ENCODE results near the gene CCDC107.
"Not testable (repeated sequence)": the region's sequence is repeated elsewhere in the genome, so short reads cannot be mapped to it uniquely, and the experiment has no call there.

CCDC107 gene

GRCh38 chr9:35629597-35629996, 28.5 kb upstream of the CCDC107 start:
- Histone ChIP-seq H2AK5ac (ENCODE audit: low read depth, low read length) (no peak overlapping the region), H3K36me3 (replicated peaks in 1 of 2; ENCODE audit: control insufficient read depth in 2 of 2, insufficient read depth in 2 of 2, low read length in 2 of 2) (no peaks in the 10 kb centered on the region), H4K91ac (ENCODE audit: low read depth, low read length, poor library complexity) (no peak overlapping the region), H3K14ac (ENCODE audit: low read length) (no peak overlapping the region), H2BK120ac (ENCODE audit: low read depth, low read length) (no peak overlapping the region), H2BK12ac (ENCODE audit: low read length) (no peak overlapping the region), H3K4me1 (ENCODE audit: control insufficient read depth in 2 of 2, insufficient read depth in 1 of 2, low read depth in 1 of 2, low read length in 2 of 2) (no peaks in the 10 kb centered on the region), H3K27me3 (ENCODE audit: control insufficient read depth in 3 of 3, insufficient read depth in 3 of 3, low read depth in 1 of 3, low read length in 3 of 3) (no peaks in the 10 kb centered on the region), H3K4ac (ENCODE audit: low read length) (no peak overlapping the region), H3K4me3 (ENCODE audit: low read length in 2 of 2) (no peak overlapping the region), H3K9me3 (replicated peaks in 1 of 2; ENCODE audit: control insufficient read depth in 2 of 2, insufficient read depth in 1 of 2, low read depth in 1 of 2, low read length in 2 of 2) (no peaks in the 10 kb centered on the region), H3K4me2 (ENCODE audit: insufficient read depth, low read length, poor library complexity, severe bottlenecking) (no peak overlapping the region), H3K18ac (ENCODE audit: low read length) (no peak overlapping the region), H2AFZ (ENCODE audit: low read length) (no peak overlapping the region), H3K27ac (replicated peaks; ENCODE audit: low read length) (no peak overlapping the region), H3K79me1 (ENCODE audit: low read depth, low read length) (no peaks in the 10 kb centered on the region), H3K9ac (ENCODE audit: low read depth, low read length, poor library complexity) (peak overlapping the region; percentile 5), H2BK15ac (ENCODE audit: low read length) (no peak overlapping the region), H2BK5ac (ENCODE audit: low read length) (no peak overlapping the region), H4K8ac (ENCODE audit: low read depth, low read length) (no peak overlapping the region), H3K23ac (ENCODE audit: low read depth, low read length, poor library complexity) (no peak overlapping the region)
- no peak for DNase-seq (ENCODE audit: low spot score)
- no CpG with 5 or more reads among the region's 5 CpGs for WGBS, 2 donors (ENCODE audit: extremely low coverage in 2 of 2, insufficient read length in 2 of 2, insufficient replicate concordance in 1 of 2)

GRCh38 chr9:35635730-35636129, 22.4 kb upstream of the CCDC107 start:
- no peak overlapping the region for H3K18ac ChIP-seq (ENCODE audit: low read length)
- no peak overlapping the region for H2BK120ac ChIP-seq (ENCODE audit: low read depth, low read length)
- H3K27ac ChIP-seq (replicated peaks; ENCODE audit: low read length), result no peak overlapping the region
- no peaks in the 10 kb centered on the region for H3K9me3 ChIP-seq (replicated peaks in 1 of 2; ENCODE audit: control insufficient read depth in 2 of 2, insufficient read depth in 1 of 2, low read depth in 1 of 2, low read length in 2 of 2)
- no peak overlapping the region for H3K4me2 ChIP-seq (ENCODE audit: insufficient read depth, low read length, poor library complexity, severe bottlenecking)
- H2BK15ac ChIP-seq (ENCODE audit: low read length), result no peak overlapping the region
- no peak overlapping the region for H2BK12ac ChIP-seq (ENCODE audit: low read length)
- no peaks in the 10 kb centered on the region for H3K36me3 ChIP-seq (replicated peaks in 1 of 2; ENCODE audit: control insufficient read depth in 2 of 2, insufficient read depth in 2 of 2, low read length in 2 of 2)
- no peak overlapping the region for H3K9ac ChIP-seq (ENCODE audit: low read depth, low read length, poor library complexity)
- H2AFZ ChIP-seq (ENCODE audit: low read length), result no peak overlapping the region
- H4K8ac ChIP-seq (ENCODE audit: low read depth, low read length), result no peak overlapping the region
- DNase-seq (ENCODE audit: low spot score), result no peak
- no peak overlapping the region for H3K14ac ChIP-seq (ENCODE audit: low read length)
- no peaks in the 10 kb centered on the region for H3K79me1 ChIP-seq (ENCODE audit: low read depth, low read length)
- H3K4ac ChIP-seq (ENCODE audit: low read length), result no peak overlapping the region
- H3K4me1 ChIP-seq (ENCODE audit: control insufficient read depth in 2 of 2, insufficient read depth in 1 of 2, low read depth in 1 of 2, low read length in 2 of 2), result no peaks in the 10 kb centered on the region
- H3K4me3 ChIP-seq (ENCODE audit: low read length in 2 of 2), result no peak overlapping the region
- H3K27me3 ChIP-seq (ENCODE audit: control insufficient read depth in 3 of 3, insufficient read depth in 3 of 3, low read depth in 1 of 3, low read length in 3 of 3), result no peaks in the 10 kb centered on the region
- H2AK5ac ChIP-seq (ENCODE audit: low read depth, low read length), result no peak overlapping the region
- no peak overlapping the region for H2BK5ac ChIP-seq (ENCODE audit: low read length)
- no peak overlapping the region for H3K23ac ChIP-seq (ENCODE audit: low read depth, low read length, poor library complexity)
- no peak overlapping the region for H4K91ac ChIP-seq (ENCODE audit: low read depth, low read length, poor library complexity)

- Histone ChIP-seq H3K9me3 (replicated peaks in 1 of 2; ENCODE audit: control insufficient read depth in 2 of 2, insufficient read depth in 1 of 2, low read depth in 1 of 2, low read length in 2 of 2) (no peaks in the 10 kb centered on the region), H4K91ac (ENCODE audit: low read depth, low read length, poor library complexity) (no peak overlapping the region), H2BK15ac (ENCODE audit: low read length) (no peak overlapping the region), H3K4me1 (ENCODE audit: control insufficient read depth in 2 of 2, insufficient read depth in 1 of 2, low read depth in 1 of 2, low read length in 2 of 2) (no peaks in the 10 kb centered on the region), H2AFZ (ENCODE audit: low read length) (no peak overlapping the region), H3K4me3 (ENCODE audit: low read length in 2 of 2) (no peak overlapping the region), H3K9ac (ENCODE audit: low read depth, low read length, poor library complexity) (no peak overlapping the region), H4K8ac (ENCODE audit: low read depth, low read length) (no peak overlapping the region), H3K4me2 (ENCODE audit: insufficient read depth, low read length, poor library complexity, severe bottlenecking) (no peak overlapping the region), H2BK5ac (ENCODE audit: low read length) (no peak overlapping the region), H2BK120ac (ENCODE audit: low read depth, low read length) (no peak overlapping the region), H3K79me1 (ENCODE audit: low read depth, low read length) (no peaks in the 10 kb centered on the region), H3K27ac (replicated peaks; ENCODE audit: low read length) (no peak overlapping the region), H3K4ac (ENCODE audit: low read length) (no peak overlapping the region), H3K36me3 (replicated peaks in 1 of 2; ENCODE audit: control insufficient read depth in 2 of 2, insufficient read depth in 2 of 2, low read length in 2 of 2) (no peaks in the 10 kb centered on the region), H3K23ac (ENCODE audit: low read depth, low read length, poor library complexity) (no peak overlapping the region), H2BK12ac (ENCODE audit: low read length) (no peak overlapping the region), H3K14ac (ENCODE audit: low read length) (no peak overlapping the region), H3K18ac (ENCODE audit: low read length) (no peak overlapping the region), H3K27me3 (ENCODE audit: control insufficient read depth in 3 of 3, insufficient read depth in 3 of 3, low read depth in 1 of 3, low read length in 3 of 3) (no peaks in the 10 kb centered on the region), H2AK5ac (ENCODE audit: low read depth, low read length) (no peak overlapping the region)
- no peak for DNase-seq (ENCODE audit: low spot score)
- no CpG with 5 or more reads among the region's 9 CpGs for WGBS, 2 donors (ENCODE audit: extremely low coverage in 2 of 2, insufficient read length in 2 of 2, insufficient replicate concordance in 1 of 2)
Observed at GRCh38 chr9:35636135-35636876, 21.8 kb upstream of the CCDC107 start.

- not testable (repeated sequence) for H3K9me3 ChIP-seq (replicated peaks in 1 of 2; ENCODE audit: control insufficient read depth in 2 of 2, insufficient read depth in 1 of 2, low read depth in 1 of 2, low read length in 2 of 2); H3K9ac ChIP-seq (ENCODE audit: low read depth, low read length, poor library complexity)
Observed at GRCh38 chr9:35636877-35637246, 21.2 kb upstream of the CCDC107 start.

More at GRCh38 chr9:35636877-35637246, 21.2 kb upstream of the CCDC107 start:
- H2AK5ac ChIP-seq (ENCODE audit: low read depth, low read length); DNase-seq (ENCODE audit: low spot score); H3K4me1 ChIP-seq (ENCODE audit: control insufficient read depth in 2 of 2, insufficient read depth in 1 of 2, low read depth in 1 of 2, low read length in 2 of 2); H3K27me3 ChIP-seq (ENCODE audit: control insufficient read depth in 3 of 3, insufficient read depth in 3 of 3, low read depth in 1 of 3, low read length in 3 of 3); H2BK12ac ChIP-seq (ENCODE audit: low read length); H3K18ac ChIP-seq (ENCODE audit: low read length); H4K91ac ChIP-seq (ENCODE audit: low read depth, low read length, poor library complexity); H3K23ac ChIP-seq (ENCODE audit: low read depth, low read length, poor library complexity); H2BK15ac ChIP-seq (ENCODE audit: low read length); H3K14ac ChIP-seq (ENCODE audit: low read length); H3K79me1 ChIP-seq (ENCODE audit: low read depth, low read length); H2BK120ac ChIP-seq (ENCODE audit: low read depth, low read length); H2AFZ ChIP-seq (ENCODE audit: low read length); H3K4ac ChIP-seq (ENCODE audit: low read length); H3K36me3 ChIP-seq (replicated peaks in 1 of 2; ENCODE audit: control insufficient read depth in 2 of 2, insufficient read depth in 2 of 2, low read length in 2 of 2); H2BK5ac ChIP-seq (ENCODE audit: low read length); H4K8ac ChIP-seq (ENCODE audit: low read depth, low read length); H3K4me2 ChIP-seq (ENCODE audit: insufficient read depth, low read length, poor library complexity, severe bottlenecking); H3K4me3 ChIP-seq (ENCODE audit: low read length in 2 of 2); H3K27ac ChIP-seq (replicated peaks; ENCODE audit: low read length): not testable (repeated sequence)
- 100% methylated on average over 2 of the region's 6 CpGs; no CpG with 5 or more reads in 1 of the 2 donors for WGBS, 2 donors (ENCODE audit: extremely low coverage in 2 of 2, insufficient read length in 2 of 2, insufficient replicate concordance in 1 of 2)
